Fibroblast of gingiva (primary cell): ENCODE results near the gene CAMSAP3.
A peak's percentile ranks its signal among the peaks of the same experiment; 100 is the strongest.

Experiments used
- DNase-seq: peaks from one replicate; pipeline ENCODE4 v3.0.0-alpha.2; 2011; ENCODE audit warnings: low read depth

The CAMSAP3 gene, protein sequence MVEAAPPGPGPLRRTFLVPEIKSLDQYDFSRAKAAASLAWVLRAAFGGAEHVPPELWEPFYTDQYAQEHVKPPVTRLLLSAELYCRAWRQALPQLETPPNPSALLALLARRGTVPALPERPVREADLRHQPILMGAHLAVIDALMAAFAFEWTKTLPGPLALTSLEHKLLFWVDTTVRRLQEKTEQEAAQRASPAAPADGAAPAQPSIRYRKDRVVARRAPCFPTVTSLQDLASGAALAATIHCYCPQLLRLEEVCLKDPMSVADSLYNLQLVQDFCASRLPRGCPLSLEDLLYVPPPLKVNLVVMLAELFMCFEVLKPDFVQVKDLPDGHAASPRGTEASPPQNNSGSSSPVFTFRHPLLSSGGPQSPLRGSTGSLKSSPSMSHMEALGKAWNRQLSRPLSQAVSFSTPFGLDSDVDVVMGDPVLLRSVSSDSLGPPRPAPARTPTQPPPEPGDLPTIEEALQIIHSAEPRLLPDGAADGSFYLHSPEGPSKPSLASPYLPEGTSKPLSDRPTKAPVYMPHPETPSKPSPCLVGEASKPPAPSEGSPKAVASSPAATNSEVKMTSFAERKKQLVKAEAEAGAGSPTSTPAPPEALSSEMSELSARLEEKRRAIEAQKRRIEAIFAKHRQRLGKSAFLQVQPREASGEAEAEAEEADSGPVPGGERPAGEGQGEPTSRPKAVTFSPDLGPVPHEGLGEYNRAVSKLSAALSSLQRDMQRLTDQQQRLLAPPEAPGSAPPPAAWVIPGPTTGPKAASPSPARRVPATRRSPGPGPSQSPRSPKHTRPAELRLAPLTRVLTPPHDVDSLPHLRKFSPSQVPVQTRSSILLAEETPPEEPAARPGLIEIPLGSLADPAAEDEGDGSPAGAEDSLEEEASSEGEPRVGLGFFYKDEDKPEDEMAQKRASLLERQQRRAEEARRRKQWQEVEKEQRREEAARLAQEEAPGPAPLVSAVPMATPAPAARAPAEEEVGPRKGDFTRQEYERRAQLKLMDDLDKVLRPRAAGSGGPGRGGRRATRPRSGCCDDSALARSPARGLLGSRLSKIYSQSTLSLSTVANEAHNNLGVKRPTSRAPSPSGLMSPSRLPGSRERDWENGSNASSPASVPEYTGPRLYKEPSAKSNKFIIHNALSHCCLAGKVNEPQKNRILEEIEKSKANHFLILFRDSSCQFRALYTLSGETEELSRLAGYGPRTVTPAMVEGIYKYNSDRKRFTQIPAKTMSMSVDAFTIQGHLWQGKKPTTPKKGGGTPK

DNA sequence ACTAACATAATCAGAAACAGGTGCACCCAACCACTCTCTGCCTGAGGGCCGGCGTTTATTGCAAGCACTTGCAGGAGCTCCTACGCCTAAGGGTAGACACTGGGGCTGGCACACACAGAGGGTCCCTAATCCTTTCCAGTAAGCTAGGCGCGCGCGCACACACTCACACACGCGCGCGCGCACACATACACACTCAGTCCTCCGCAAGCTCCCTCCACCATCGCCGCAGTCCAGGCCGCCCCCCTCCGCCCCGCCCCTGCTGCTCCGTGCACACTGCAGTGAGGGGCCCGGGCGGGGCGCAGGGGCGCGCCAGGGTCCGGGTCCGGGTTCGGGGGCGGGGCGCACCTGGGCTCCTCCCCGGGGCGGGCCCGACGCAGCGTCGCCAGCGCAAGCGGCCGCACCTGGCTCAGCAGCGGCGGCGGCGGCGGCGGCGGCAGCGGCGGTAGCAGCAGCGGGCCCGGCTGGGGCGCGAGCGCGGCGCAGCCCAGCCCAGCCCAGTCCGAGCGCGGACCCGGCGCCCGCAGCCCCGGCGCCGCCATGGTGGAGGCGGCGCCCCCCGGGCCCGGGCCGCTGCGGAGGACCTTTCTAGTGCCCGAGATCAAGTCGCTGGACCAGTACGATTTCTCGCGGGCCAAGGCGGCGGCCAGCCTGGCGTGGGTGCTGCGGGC is at the start of gene CAMSAP3:
Gene CAMSAP3, plus strand, starts transcription at position 398 of the 668 bp plus-strand sequence. Its CDS starts 140 bp downstream, at position 538.
- DNase-seq = peak; percentile 39

DNA sequence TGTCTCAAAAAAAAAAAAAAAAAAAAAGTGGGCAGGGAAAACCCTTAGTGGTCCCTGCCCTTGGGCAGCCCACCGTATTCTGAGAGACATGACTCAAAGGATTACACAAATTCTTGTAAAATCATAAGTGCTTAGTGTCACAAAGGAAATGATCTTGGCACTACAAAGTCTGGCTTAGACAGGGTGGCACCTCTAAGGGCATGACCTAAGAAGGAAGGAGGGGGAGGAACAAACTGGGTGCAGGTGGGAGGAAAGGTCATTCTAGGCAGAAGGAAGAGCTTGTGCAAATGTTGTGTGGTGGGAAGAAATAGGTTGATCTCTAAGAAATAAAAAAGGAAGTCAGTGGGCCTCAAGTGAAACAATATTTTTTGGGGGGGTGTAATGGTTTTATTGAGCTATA is 49.8 kb upstream of the CAMSAP3 start:
- DNase-seq = no peak

DNA sequence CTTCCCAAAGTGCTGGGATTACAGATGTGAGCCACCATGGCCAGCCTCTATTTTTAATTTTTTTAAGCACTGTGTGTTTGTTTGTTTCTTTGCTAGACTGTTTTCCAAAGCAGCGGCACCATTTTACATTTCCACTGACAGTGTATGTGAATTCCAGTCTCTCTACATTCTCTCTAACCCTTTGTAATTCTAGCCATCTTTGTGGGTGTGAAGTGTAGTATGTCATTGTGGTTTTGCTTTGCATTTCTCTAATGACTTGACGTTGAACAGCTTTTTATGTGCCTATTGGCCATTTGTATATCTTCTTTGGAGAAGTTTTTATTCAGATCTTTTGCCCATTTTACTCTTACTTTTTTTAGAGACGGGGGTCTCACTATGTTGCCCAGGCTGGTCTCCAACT is 48.5 kb upstream of the CAMSAP3 start:
- DNase-seq = no peak

DNA sequence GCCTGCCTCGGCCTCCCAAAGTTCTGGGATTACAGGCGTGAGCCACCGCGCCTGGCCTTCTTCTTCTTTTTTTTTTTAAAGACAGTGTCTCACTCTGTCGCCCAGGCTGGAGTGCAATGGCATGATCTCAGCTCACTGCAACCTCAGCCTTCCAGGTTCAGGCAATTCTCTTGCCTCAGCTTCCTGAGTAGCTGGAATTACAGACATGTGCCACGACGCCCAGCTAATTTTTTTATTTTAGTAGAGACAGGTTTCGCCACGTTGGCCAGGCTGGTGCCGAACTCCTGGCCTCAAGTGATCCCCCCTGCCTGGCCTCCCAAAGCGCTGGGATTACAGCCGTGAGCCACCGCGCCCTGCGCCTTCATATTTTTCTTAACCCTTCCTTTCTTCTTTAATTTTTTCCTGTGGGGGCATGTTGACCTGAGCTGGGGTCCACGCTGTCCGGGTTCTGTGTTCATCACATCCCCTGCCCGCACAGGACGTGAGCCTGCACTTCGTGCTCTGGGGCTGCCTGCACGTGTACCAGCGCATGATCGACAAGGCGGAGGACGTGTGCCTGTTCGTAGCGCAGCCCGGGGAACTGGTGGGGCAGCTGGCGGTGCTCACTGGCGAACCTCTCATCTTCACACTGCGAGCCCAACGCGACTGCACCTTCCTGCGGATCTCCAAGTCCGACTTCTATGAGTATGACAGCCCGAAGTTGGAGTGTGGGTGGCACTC is 46.1 kb upstream of the CAMSAP3 start:
- no peak for DNase-seq

DNA sequence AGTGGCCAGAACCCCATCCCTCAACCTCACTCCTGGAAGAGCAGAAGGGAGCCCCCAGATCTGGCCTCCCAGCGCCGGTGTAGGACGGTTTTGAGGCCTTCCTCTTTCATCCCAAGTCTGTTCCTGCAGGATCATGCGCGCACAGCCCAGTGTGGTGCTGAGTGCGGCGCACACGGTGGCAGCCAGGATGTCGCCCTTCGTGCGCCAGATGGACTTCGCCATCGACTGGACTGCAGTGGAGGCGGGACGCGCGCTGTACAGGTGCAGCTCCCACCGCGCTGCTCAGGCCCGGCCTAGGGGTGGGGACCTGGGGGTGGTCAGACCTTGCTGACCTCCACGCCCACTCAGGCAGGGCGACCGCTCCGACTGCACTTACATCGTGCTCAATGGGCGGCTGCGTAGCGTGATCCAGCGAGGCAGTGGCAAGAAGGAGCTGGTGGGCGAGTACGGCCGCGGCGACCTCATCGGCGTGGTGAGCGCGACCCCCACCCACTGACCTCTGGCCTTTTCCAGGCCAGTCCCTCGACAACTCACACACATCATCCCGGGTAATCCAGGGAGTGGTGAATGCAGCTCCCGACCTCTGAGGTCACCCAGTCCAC is 45.4 kb upstream of the CAMSAP3 start:
- no peak for DNase-seq

DNA sequence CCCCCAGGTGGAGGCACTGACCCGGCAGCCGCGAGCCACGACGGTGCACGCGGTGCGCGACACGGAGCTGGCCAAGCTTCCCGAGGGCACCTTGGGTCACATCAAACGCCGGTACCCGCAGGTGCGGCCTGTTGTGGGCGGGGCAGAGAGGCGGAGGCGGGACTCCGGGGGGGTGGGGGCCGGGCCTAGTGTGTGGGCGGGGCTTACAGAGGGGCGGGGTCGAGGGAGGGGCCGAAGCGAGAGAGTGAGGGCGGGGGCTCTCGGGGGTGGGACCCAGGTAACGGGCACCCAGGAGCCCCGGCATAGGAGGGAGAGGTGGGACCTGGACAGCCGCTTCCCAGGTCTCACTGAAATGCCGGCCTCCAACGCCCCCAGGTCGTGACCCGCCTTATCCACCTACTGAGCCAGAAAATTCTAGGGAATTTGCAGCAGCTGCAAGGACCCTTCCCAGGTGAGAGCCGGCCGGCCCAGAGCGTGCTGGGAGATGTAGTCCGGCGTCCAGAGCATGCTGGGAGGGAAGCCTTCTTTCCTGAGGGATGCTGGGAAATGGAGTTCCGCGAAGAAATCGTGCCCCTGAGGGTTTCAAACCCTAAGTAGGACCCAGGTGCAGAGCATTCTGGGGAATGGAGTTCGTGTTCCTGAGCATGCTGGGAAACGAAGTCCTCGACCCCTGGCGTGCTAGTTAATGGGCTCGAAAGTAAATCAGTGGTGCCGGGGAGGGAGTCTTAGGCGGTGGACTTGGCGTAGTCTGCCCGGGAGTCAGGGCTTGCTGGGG is 44.5 kb upstream of the CAMSAP3 start:
- peak; percentile 19 for DNase-seq

DNA sequence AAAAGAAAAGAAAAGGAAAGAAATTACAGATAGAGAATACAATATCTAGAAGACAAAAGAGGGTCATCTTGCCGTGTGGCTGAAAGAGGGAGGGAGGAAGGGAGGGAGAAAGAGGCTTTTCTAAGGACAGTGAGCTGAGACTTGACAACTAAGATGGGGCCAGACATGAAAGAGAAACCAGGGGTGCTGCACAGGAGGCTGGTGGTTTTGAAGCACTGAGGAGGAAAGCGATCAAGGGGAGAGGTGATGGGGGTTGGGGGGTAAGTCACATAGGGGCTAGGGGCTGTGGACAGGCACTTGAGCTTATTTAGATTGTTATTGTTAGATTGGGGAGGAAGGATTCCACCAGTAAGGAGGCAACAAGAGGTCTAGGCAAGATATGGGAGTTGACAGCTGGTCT is 42.9 kb upstream of the CAMSAP3 start:
- DNase-seq = no peak

DNA sequence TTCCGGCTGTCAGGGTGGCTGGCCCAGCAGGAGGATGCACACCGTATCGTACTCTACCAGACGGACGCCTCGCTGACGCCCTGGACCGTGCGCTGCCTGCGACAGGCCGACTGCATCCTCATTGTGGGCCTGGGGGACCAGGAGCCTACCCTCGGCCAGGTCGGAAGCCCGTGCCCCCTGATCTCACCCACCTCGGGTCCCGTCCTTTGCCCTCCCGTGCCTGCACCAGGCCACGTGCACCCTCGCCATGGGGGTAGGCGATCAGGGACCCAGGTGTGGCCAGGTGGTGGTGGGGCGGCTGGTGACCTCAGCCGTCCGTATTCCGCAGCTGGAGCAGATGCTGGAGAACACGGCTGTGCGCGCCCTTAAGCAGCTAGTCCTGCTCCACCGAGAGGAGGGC is 41.1 kb upstream of the CAMSAP3 start:
- no peak for DNase-seq

DNA sequence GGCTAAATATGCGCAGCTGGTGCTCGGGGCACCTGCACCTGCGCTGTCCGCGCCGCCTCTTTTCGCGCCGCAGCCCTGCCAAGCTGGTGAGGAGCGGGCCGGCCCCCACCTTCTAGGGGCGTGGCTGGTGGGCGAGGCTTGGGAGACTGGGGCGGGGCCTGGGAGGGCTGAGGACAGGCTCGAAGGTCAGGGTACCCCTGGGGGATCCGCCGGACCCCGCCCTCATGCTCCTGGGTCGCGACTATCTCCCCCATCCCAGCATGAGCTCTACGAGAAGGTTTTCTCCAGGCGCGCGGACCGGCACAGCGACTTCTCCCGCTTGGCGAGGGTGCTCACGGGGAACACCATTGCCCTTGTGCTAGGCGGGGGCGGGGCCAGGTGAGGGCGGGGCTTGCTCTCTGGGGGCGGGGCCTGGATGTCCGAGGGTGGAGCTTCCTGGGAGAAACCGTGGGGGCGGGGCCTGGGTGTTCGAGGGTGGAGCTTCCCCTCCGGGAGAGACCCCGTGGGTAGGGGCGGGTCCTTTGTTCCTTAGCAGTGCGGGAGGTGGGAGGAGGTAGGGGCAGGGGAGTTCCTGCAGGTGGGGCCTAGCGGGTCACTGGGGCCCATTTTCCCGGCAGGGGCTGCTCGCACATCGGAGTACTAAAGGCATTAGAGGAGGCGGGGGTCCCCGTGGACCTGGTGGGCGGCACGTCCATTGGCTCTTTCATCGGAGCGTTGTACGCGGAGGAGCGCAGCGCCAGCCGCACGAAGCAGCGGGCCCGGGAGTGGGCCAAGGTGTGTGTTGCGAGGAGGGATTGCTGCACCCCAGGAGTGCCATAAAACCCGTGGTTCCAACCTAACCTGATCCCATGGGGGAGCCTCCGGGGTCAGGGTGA is 40.4 kb upstream of the CAMSAP3 start:
- no peak for DNase-seq

DNA sequence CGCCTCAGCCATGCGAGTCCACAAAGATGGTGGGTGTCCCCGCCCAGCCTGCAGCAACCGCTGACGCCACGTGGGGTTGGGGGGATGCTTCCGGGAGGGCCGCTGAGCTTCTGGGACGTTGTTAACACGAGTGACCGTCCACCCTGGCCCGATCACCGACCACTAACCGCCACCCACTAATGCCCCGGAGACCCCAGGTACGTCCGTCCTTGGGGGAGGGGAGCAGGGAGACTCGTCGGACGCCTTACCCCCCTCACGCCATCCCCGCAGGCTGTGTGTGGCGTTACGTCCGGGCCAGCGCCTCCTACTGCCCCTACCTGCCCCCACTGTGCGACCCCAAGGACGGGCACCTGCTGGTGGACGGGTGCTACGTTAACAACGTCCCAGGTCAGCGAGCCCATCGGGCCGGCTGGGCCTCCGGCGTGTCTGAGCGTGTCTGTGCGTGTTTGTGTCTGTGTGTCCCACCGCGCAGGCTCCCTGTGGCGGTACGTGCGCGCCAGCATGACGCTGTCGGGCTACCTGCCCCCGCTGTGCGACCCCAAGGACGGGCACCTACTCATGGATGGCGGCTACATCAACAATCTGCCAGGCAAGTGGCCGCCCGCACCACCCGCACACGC is 38.9 kb upstream of the CAMSAP3 start:
- DNase-seq = no peak

DNA sequence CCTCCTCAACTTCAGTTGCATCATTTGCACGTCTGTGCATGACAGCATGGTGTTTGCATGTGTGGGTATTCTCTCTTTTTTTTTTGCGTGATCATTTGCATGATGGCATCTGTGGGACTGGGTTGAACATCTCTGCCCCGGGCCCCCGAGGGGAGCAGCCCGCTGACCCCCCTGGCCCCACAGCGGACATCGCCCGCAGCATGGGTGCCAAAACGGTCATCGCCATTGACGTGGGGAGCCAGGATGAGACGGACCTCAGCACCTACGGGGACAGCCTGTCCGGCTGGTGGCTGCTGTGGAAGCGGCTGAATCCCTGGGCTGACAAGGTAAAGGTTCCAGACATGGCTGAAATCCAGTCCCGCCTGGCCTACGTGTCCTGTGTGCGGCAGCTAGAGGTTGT is 37.0 kb upstream of the CAMSAP3 start:
- DNase-seq = no peak

DNA sequence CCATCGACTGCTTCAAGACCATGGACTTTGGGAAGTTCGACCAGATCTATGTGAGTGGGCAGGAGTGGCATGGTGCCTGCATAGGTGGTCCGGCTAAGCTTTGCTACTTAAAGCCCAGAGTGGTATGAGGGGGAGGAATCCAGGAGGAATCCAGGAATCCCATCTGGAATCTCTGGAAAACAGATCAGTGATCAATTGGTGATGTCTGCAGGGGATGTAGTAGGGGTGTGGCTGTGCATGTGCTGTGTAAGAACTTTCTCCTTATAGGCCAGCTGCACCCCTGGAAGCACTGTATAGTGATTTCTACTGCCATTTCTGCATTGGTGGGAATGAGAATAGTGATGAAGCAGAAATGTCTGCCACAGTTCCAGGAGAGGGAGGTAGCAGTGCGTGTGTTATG is 36.6 kb upstream of the CAMSAP3 start:
- DNase-seq = no peak

DNA sequence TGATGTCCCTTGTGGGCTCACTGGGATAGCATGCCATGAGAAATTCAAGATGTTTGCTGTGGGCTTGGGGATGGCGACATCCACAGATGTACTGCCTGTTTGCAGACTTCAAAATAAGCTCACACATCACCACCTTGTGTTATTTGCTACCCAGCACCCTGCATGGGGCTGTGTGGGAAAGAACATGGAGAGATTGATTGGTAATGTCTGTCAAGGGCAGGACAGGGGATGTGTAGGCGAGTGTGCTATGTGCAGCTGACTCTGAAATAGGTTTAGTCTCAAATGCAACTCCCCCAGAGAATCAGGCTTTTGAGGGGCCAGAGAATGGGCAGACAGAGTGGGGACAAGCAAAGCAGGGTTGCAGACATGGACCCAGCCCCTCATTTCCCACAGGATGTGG is 35.4 kb upstream of the CAMSAP3 start:
- DNase-seq = no peak

DNA sequence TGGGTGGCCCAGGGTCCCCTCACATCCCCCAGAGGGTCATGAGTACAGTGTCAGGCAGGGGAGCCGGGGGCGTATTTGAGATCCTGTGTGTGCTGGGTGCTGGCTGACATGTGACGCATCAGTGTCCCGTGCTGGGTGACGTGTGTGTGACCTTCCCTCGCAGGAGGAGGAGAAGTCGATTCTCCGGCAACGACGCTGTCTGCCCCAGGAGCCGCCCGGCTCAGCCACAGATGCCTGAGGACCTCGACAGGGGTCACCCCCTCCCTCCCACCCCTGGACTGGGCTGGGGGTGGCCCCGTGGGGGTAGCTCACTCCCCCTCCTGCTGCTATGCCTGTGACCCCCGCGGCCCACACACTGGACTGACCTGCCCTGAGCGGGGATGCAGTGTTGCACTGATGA is 34.3 kb upstream of the CAMSAP3 start:
- DNase-seq = no peak

DNA sequence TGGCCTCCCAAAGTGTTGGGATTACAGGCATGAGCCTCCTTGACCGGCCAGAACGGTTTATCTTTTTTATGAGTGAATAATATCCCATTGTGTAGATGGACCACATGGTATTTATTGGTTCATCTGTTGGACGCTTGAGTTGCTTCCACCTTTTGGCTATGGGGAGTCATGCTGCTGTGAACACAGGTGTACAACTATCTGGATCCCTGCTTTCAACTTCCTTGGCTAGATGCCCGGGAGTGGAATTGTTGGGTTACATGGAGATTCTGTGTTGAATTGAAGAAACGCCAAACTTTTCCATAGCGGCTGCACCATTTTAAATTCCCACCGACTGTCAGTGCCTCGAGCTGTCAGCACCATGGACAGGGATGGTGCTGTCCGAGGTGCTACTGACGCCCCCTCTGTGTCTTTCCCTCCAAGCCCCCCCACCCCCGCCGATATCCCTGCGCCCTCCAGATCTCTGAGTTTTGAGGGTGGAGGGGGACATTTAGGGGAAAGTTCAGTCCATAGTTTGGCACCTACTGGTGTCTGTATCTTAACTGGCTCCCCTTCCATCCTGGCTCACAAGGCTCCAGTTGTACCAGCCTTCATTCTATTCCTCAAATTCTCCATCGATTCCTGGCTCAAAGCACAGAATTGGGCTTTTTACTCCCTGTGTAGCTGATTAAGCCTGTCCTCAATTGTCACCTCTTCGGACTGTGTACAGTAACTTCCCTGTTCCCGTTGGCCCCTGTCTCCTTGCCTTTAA is 32.8 kb upstream of the CAMSAP3 start:
- DNase-seq = no peak

DNA sequence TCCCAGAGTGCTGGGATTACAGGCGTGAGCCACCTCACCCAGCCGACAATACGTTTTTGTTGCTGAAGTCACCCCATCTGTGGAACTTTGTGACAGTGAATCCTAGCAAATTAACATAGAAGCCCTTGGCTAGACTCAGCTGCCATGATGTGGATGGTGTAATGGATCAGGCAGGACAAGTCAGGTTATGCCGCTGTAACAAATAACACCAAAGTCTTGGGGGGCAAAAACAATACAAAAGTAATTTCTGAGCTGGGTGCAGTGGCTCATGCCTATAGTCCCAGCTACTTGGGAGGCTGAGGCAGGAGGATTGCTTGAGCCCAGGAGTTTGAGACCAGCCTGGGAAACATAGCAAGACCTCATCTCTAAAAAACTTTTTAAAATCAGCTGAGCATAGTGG is 30.8 kb upstream of the CAMSAP3 start:
- no peak for DNase-seq

DNA sequence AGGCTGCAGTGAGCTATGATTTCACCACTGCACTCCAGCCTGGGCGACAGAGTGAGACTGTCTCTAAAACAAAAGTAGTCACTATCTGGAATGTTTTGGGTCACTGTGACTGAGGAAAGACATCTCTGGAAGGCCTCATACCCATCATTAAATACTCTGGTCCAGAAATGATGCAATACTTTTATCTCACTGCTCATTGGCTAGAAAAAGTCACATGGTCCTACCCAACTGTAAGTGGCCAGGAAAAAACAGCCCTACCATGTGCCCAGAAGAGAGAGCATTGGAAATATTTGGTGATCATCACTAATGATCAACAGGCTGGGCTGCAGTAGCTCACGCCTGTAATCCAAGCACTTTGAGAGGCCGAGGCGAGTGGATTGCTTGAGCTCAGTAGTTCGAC is 30.3 kb upstream of the CAMSAP3 start:
- no peak for DNase-seq

DNA sequence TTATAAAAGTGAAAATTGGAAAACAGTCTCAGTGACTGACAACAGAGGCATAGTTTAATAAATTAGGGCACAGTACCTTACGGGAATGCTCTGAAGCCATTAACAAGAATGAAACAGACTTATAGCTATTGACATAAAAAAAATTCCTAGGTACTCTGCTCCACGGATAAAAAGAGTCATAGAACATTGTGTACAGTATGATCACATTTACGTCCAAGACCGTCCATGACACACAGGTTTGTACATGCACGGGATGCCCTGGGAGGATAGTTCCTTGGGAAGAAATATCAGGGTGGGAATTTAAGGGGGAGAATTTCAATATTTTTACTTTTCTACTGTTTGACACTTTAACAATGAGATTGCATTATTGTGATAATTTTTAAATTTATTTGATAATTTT is 24.9 kb upstream of the CAMSAP3 start:
- no peak for DNase-seq
